Measurements from ENCODE around the gene SOX6.

DNA sequence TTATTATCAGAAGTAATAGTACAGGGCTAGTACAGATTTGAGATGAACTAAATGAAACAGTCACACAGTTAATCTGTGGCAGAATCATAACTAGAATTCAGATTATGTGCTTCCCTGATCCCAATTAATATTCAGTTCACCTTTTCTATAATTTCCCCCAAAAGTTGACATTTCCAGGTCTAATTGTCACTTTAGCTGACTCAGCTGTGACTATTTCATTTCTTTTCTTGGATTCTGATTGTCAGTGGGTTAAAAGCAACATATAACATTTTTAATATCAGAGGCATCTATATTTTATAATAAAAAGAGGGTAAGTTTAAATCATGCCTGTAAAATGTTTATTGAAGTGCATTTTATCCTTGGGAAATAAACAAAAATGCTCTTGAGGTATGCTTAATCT lies 28.8 kb upstream of the SOX6 start:
- TF ChIP-seq, protein P1, sequence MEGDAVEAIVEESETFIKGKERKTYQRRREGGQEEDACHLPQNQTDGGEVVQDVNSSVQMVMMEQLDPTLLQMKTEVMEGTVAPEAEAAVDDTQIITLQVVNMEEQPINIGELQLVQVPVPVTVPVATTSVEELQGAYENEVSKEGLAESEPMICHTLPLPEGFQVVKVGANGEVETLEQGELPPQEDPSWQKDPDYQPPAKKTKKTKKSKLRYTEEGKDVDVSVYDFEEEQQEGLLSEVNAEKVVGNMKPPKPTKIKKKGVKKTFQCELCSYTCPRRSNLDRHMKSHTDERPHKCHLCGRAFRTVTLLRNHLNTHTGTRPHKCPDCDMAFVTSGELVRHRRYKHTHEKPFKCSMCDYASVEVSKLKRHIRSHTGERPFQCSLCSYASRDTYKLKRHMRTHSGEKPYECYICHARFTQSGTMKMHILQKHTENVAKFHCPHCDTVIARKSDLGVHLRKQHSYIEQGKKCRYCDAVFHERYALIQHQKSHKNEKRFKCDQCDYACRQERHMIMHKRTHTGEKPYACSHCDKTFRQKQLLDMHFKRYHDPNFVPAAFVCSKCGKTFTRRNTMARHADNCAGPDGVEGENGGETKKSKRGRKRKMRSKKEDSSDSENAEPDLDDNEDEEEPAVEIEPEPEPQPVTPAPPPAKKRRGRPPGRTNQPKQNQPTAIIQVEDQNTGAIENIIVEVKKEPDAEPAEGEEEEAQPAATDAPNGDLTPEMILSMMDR (conservative IDR thresholded peaks at IDR 0.05; ENCODE audit: low read length): no peak
- no peak for TF ChIP-seq EZH2phosphoT487 (IDR thresholded peaks at IDR 0.05; ENCODE audit: borderline replicate concordance, low read depth, low read length)

Measured in OCI-LY7 (cell line).